ENCODE measurements around the gene STOML1.

The STOML1 gene

GRCh38 chr15:74022706-74023470, 30.8 kb upstream of the STOML1 start:
- Histone ChIP-seq H2AFZ (ENCODE audit: low read length) (no peak overlapping the region), H3K4me3 (ENCODE audit: low read length, poor library complexity, severe bottlenecking) (no peak overlapping the region), H3F3A (ENCODE audit: low read depth) (no peaks in the 10 kb centered on the region), H3K9me3 (ENCODE audit: insufficient read depth, low read depth, low read length) (no peaks in the 10 kb centered on the region), H3K9ac (ENCODE audit: low read depth, low read length, poor library complexity, severe bottlenecking) (no peak overlapping the region), H3K9me2 (replicated peaks; ENCODE audit: low read depth, low read length) (no peaks in the 10 kb centered on the region), H3K79me2 (ENCODE audit: insufficient read depth, low read length) (peaks cover 34% of the 10 kb centered on the region), H3K27me3 (ENCODE audit: insufficient read depth, low read length, poor library complexity, severe bottlenecking) (no peaks in the 10 kb centered on the region), H4K20me1 (ENCODE audit: insufficient read depth, low read length, poor library complexity, severe bottlenecking) (peaks cover 14% of the 10 kb centered on the region), H3K4me1 (ENCODE audit: insufficient read depth, low read length, poor library complexity, severe bottlenecking) (no peaks in the 10 kb centered on the region), H3K4me2 (ENCODE audit: low read depth, low read length, poor library complexity, severe bottlenecking) (no peak overlapping the region), H3K36me3 (ENCODE audit: insufficient read depth, low read length) (peaks cover 85% of the 10 kb centered on the region; the same call in 1 of the 2 replicates)
- TF ChIP-seq EZH2phosphoT487 (IDR thresholded peaks at IDR 0.05; ENCODE audit: borderline replicate concordance) (no peak), CTCF (conservative IDR thresholded peaks at IDR 0.05; ENCODE audit: low read length) (no peak)

GRCh38 chr15:74019734-74020133, 27.6 kb upstream of the STOML1 start:
- Histone ChIP-seq H3K27me3 (ENCODE audit: insufficient read depth, low read length, poor library complexity, severe bottlenecking) (no peaks in the 10 kb centered on the region), H3K4me1 (ENCODE audit: insufficient read depth, low read length, poor library complexity, severe bottlenecking) (no peaks in the 10 kb centered on the region), H3K9me2 (replicated peaks; ENCODE audit: low read depth, low read length) (no peaks in the 10 kb centered on the region), H4K20me1 (ENCODE audit: insufficient read depth, low read length, poor library complexity, severe bottlenecking) (peaks cover 24% of the 10 kb centered on the region), H2AFZ (ENCODE audit: low read length) (no peak overlapping the region), H3K36me3 (ENCODE audit: insufficient read depth, low read length) (peaks cover 68% of the 10 kb centered on the region), H3K9ac (ENCODE audit: low read depth, low read length, poor library complexity, severe bottlenecking) (no peak overlapping the region), H3F3A (ENCODE audit: low read depth) (no peaks in the 10 kb centered on the region), H3K4me3 (ENCODE audit: low read length, poor library complexity, severe bottlenecking) (no peak overlapping the region), H3K4me2 (ENCODE audit: low read depth, low read length, poor library complexity, severe bottlenecking) (no peak overlapping the region), H3K9me3 (ENCODE audit: insufficient read depth, low read depth, low read length) (no peaks in the 10 kb centered on the region), H3K79me2 (ENCODE audit: insufficient read depth, low read length) (peaks cover 57% of the 10 kb centered on the region)
- TF ChIP-seq EZH2phosphoT487 (IDR thresholded peaks at IDR 0.05; ENCODE audit: borderline replicate concordance) (no peak), CTCF (conservative IDR thresholded peaks at IDR 0.05; ENCODE audit: low read length) (no peak)

GRCh38 chr15:74013374-74013894, 21.3 kb upstream of the STOML1 start:
- H2AFZ ChIP-seq (ENCODE audit: low read length), result no peak overlapping the region
- peaks cover 61% of the 10 kb centered on the region for H3K36me3 ChIP-seq (ENCODE audit: insufficient read depth, low read length)

More at GRCh38 chr15:74013374-74013894, 21.3 kb upstream of the STOML1 start:
- Histone ChIP-seq H3F3A (ENCODE audit: low read depth) (no peaks in the 10 kb centered on the region), H4K20me1 (ENCODE audit: insufficient read depth, low read length, poor library complexity, severe bottlenecking) (peaks cover 35% of the 10 kb centered on the region), H3K4me1 (ENCODE audit: insufficient read depth, low read length, poor library complexity, severe bottlenecking) (peaks cover 11% of the 10 kb centered on the region), H3K9me3 (ENCODE audit: insufficient read depth, low read depth, low read length) (no peaks in the 10 kb centered on the region), H3K9me2 (replicated peaks; ENCODE audit: low read depth, low read length) (no peaks in the 10 kb centered on the region), H3K4me2 (ENCODE audit: low read depth, low read length, poor library complexity, severe bottlenecking) (no peak overlapping the region), H3K27me3 (ENCODE audit: insufficient read depth, low read length, poor library complexity, severe bottlenecking) (no peaks in the 10 kb centered on the region), H3K9ac (ENCODE audit: low read depth, low read length, poor library complexity, severe bottlenecking) (no peak overlapping the region), H3K4me3 (ENCODE audit: low read length, poor library complexity, severe bottlenecking) (no peak overlapping the region), H3K79me2 (ENCODE audit: insufficient read depth, low read length) (peaks cover 84% of the 10 kb centered on the region)
- no peak for TF ChIP-seq CTCF (conservative IDR thresholded peaks at IDR 0.05; ENCODE audit: low read length)
- no peak for TF ChIP-seq EZH2phosphoT487 (IDR thresholded peaks at IDR 0.05; ENCODE audit: borderline replicate concordance)
